Naive thymus-derived CD4-positive, alpha-beta T cell (primary cell): ENCODE results near the gene KCNAB1. TPM values are rescaled to one million over a fixed set of nuclear protein-coding genes. Genes with fewer than 3 reads are reported as not detected.

Experiments used
- ATAC-seq: fragments of 150-1000 bp; cut with Tn5 transposase; 2 replicates; pipeline ENCODE4 v1.10.0; 2021; ENCODE audit warnings: mild to moderate bottlenecking, moderate library complexity
- CTCF ChIA-PET: fragments of 350-600 bp; sonication (Branson Sonifier 250); formaldehyde crosslinking; loops from one replicate; lab custom pipeline; 2021; ENCODE audit warnings: antibody characterized with exemption; lab: Charles Lee
- POLR2A ChIA-PET: fragments of 350-600 bp; sonication (Branson Sonifier 250); formaldehyde crosslinking; loops from one replicate; lab custom pipeline; 2021; ENCODE audit warnings: antibody characterized with exemption, inconsistent platforms; lab: Charles Lee
- DNase-seq, 9 donors: peaks; one replicate each; pipeline versions ENCODE4 v3.0.0 to v3.0.0-alpha.2; 2020 to 2022; ENCODE audit warnings: mixed read lengths in 1 of 9
- H3K27ac ChIP-seq: one replicate; pipeline ENCODE4 v1.7.0; 2013; ENCODE audit warnings: mild to moderate bottlenecking, low read depth, low read length, moderate library complexity
- H3K27me3 ChIP-seq, 2 donors: one replicate each; pipeline ENCODE4 v1.7.0; 2013; ENCODE audit warnings: low read length in 2 of 2, mild to moderate bottlenecking in 2 of 2, moderate library complexity in 2 of 2; ENCODE audit not compliant: control insufficient read depth in 2 of 2, insufficient read depth in 2 of 2
- H3K36me3 ChIP-seq, 3 experiments: 1 replicate in 2 of 3; 2 replicates in 1 of 3; pipeline ENCODE4 v1.7.0; 2013; ENCODE audit warnings: low read length in 3 of 3, mild to moderate bottlenecking in 3 of 3, moderate library complexity in 1 of 3; ENCODE audit not compliant: insufficient read depth in 3 of 3, control insufficient read depth in 2 of 3
- H3K4me1 ChIP-seq, 2 donors: one replicate each; pipeline ENCODE4 v1.7.0; 2013; ENCODE audit warnings: low read length in 2 of 2, mild to moderate bottlenecking in 2 of 2, moderate library complexity in 1 of 2; ENCODE audit not compliant: control insufficient read depth in 2 of 2, insufficient read depth in 2 of 2
- H3K4me3 ChIP-seq: 2 replicates; pipeline ENCODE4 v1.7.0; 2013; ENCODE audit warnings: mild to moderate bottlenecking, low read length
- H3K9me3 ChIP-seq, 3 experiments: 1 replicate in 2 of 3; 2 replicates in 1 of 3; pipeline ENCODE4 v1.7.0; 2013; ENCODE audit warnings: low read length in 3 of 3; ENCODE audit not compliant: control insufficient read depth in 2 of 3
- H3K27ac Mint-ChIP-seq, 9 donors: one replicate each; pipeline ENCODE4 v1.8.0; 2020 to 2022; ENCODE audit warnings: mixed read lengths in 9 of 9, mild to moderate bottlenecking in 8 of 9, moderate library complexity in 5 of 9, inconsistent platforms in 2 of 9
- H3K27me3 Mint-ChIP-seq, 5 donors: one replicate each; pipeline ENCODE4 v1.8.0; 2021 to 2022; ENCODE audit warnings: mixed read lengths in 5 of 5, mild to moderate bottlenecking in 1 of 5
- H3K36me3 Mint-ChIP-seq, 5 donors: one replicate each; pipeline ENCODE4 v1.8.0; 2020 to 2022; ENCODE audit warnings: mixed read lengths in 5 of 5, mild to moderate bottlenecking in 3 of 5, inconsistent platforms in 1 of 5
- H3K4me1 Mint-ChIP-seq, 7 donors: one replicate each; pipeline ENCODE4 v1.8.0; 2020 to 2022; ENCODE audit warnings: mixed read lengths in 7 of 7, mild to moderate bottlenecking in 3 of 7, inconsistent platforms in 1 of 7
- H3K4me3 Mint-ChIP-seq, 10 donors: one replicate each; pipeline ENCODE4 v1.8.0; 2020 to 2022; ENCODE audit warnings: mild to moderate bottlenecking in 10 of 10, mixed read lengths in 10 of 10, moderate library complexity in 6 of 10, inconsistent platforms in 2 of 10
- H3K9me3 Mint-ChIP-seq, 11 donors: one replicate each; pipeline ENCODE4 v1.8.0; 2020 to 2022; ENCODE audit warnings: mixed read lengths in 11 of 11, mild to moderate bottlenecking in 4 of 11, inconsistent platforms in 1 of 11, moderate library complexity in 1 of 11
- intact Hi-C, 2 donors: fragments of 100-400 bp; cut with micrococcal nuclease; formaldehyde crosslinking; loops; one replicate each; pipeline ENCODE4 v1.15.1; 2023
- polyA plus RNA-seq, 2 donors: library from polyadenylated mRNA; unstranded; fragments of 300-500 nt; fragmentation: Illumina TruSeq; gene quantifications; one replicate each; pipeline ENCODE4 v1.2.3, GENCODE V29; 2021
- total RNA-seq, 6 experiments: library from RNA in 5 of 6; stranded (reverse) in 5 of 6; gene quantifications; 1 replicate in 5 of 6; 2 replicates in 1 of 6; pipeline ENCODE4 v1.2.3 and lab custom pipeline; 2021 to 2026

KCNAB1 gene
- total and polyA plus RNA-seq, 7 experiments from 2014 or later, result 0.09 to 0.17 TPM; not detected in 5

- no peaks in the 10 kb centered on the region for H3K27me3 ChIP-seq
- Mint-ChIP-seq H3K4me3 (no peak overlapping the region), H3K27ac (no peak overlapping the region), H3K9me3 (no peaks in the 10 kb centered on the region), H3K4me1 (no peaks in the 10 kb centered on the region), H3K27me3 (peaks cover 5 to 40% (median 21%) of the 10 kb centered on the region in 5 donors), H3K36me3 (no peaks in the 10 kb centered on the region)
- no peaks in the 10 kb centered on the region for H3K4me1 ChIP-seq
- intact Hi-C loops, result no loop called here
- no peak for ATAC-seq
- ChIA-PET CTCF (no interaction called here), POLR2A (no interaction called here)
- no peaks in the 10 kb centered on the region for H3K36me3 ChIP-seq
- DNase-seq, result no peak
- H3K4me3 ChIP-seq, result no peak overlapping the region
- H3K27ac ChIP-seq, result no peak overlapping the region
- no peaks in the 10 kb centered on the region for H3K9me3 ChIP-seq
These were observed 130.2 kb downstream of the KCNAB1 start for GRCh38 chr3:156250550-156250949.

GRCh38 chr3:156251424-156251823 is 131.0 kb downstream of the KCNAB1 start:
- peaks cover 0 to 35% (median 21%) of the 10 kb centered on the region in 5 donors for H3K27me3 Mint-ChIP-seq
- intact Hi-C loops, result no loop called here
- no peak for ATAC-seq

GRCh38 chr3:156252656-156253055 is 132.3 kb downstream of the KCNAB1 start:
- Histone ChIP-seq H3K36me3 (no peaks in the 10 kb centered on the region), H3K4me1 (no peaks in the 10 kb centered on the region), H3K27ac (no peak overlapping the region), H3K9me3 (no peaks in the 10 kb centered on the region), H3K4me3 (no peak overlapping the region), H3K27me3 (no peaks in the 10 kb centered on the region)
- intact Hi-C loops, result no loop called here
- no peak for DNase-seq
- no peaks in the 10 kb centered on the region for H3K4me1 Mint-ChIP-seq
- no peaks in the 10 kb centered on the region for H3K36me3 Mint-ChIP-seq
- H3K27ac Mint-ChIP-seq, result no peak overlapping the region
- ChIA-PET CTCF (no interaction called here), POLR2A (no interaction called here)
- H3K9me3 Mint-ChIP-seq, result no peaks in the 10 kb centered on the region
- ATAC-seq, result no peak
- peaks cover 0 to 27% (median 17%) of the 10 kb centered on the region in 5 donors for H3K27me3 Mint-ChIP-seq
- no peak overlapping the region for H3K4me3 Mint-ChIP-seq

More at GRCh38 chr3:156251424-156251823, 131.0 kb downstream of the KCNAB1 start:
- Mint-ChIP-seq H3K9me3 (no peaks in the 10 kb centered on the region), H3K27ac (no peak overlapping the region), H3K36me3 (no peaks in the 10 kb centered on the region), H3K4me3 (no peak overlapping the region), H3K4me1 (no peaks in the 10 kb centered on the region)
- no peak for DNase-seq
- no peaks in the 10 kb centered on the region for H3K36me3 ChIP-seq
- no peaks in the 10 kb centered on the region for H3K9me3 ChIP-seq
- no peaks in the 10 kb centered on the region for H3K4me1 ChIP-seq
- POLR2A ChIA-PET, result no interaction called here
- no peaks in the 10 kb centered on the region for H3K27me3 ChIP-seq
- H3K27ac ChIP-seq, result no peak overlapping the region
- no peak overlapping the region for H3K4me3 ChIP-seq
- CTCF ChIA-PET, result no interaction called here

- H3K9me3 Mint-ChIP-seq, result no peaks in the 10 kb centered on the region
- no peaks in the 10 kb centered on the region for H3K27me3 ChIP-seq
- ChIA-PET CTCF (no interaction called here), POLR2A (no interaction called here)
- no peak overlapping the region for H3K27ac Mint-ChIP-seq
- H3K36me3 ChIP-seq, result no peaks in the 10 kb centered on the region
- no peaks in the 10 kb centered on the region for H3K9me3 ChIP-seq
- H3K4me3 Mint-ChIP-seq, result no peak overlapping the region
- intact Hi-C loops, result no loop called here
- H3K36me3 Mint-ChIP-seq, result no peaks in the 10 kb centered on the region
- H3K4me1 ChIP-seq, result no peaks in the 10 kb centered on the region
- peaks cover 0 to 22% (median 16%) of the 10 kb centered on the region in 5 donors for H3K27me3 Mint-ChIP-seq
- H3K4me1 Mint-ChIP-seq, result no peaks in the 10 kb centered on the region
- H3K4me3 ChIP-seq, result no peak overlapping the region
- H3K27ac ChIP-seq, result no peak overlapping the region
- ATAC-seq (no peak), DNase-seq (no peak)
These were observed 132.8 kb downstream of the KCNAB1 start for GRCh38 chr3:156253150-156253549.

- H3K4me3 ChIP-seq, result no peak overlapping the region
- ChIA-PET POLR2A (no interaction called here), CTCF (no interaction called here)
- no peaks in the 10 kb centered on the region for H3K27me3 ChIP-seq
- no peaks in the 10 kb centered on the region for H3K9me3 Mint-ChIP-seq
- H3K4me1 ChIP-seq, result no peaks in the 10 kb centered on the region
- intact Hi-C loops, result no loop called here
- no peaks in the 10 kb centered on the region for H3K9me3 ChIP-seq
- H3K36me3 Mint-ChIP-seq, result no peaks in the 10 kb centered on the region
- H3K4me3 Mint-ChIP-seq, result no peak overlapping the region
- peaks cover 0 to 12% (median 5%) of the 10 kb centered on the region in 5 donors for H3K27me3 Mint-ChIP-seq
- no peaks in the 10 kb centered on the region for H3K4me1 Mint-ChIP-seq
- no peak overlapping the region for H3K27ac ChIP-seq
- H3K36me3 ChIP-seq, result no peaks in the 10 kb centered on the region
- no peak for DNase-seq
- ATAC-seq, result no peak
- no peak overlapping the region for H3K27ac Mint-ChIP-seq
These were observed 135.9 kb downstream of the KCNAB1 start for GRCh38 chr3:156256256-156256655.

GRCh38 chr3:156256945-156257344 is 136.6 kb downstream of the KCNAB1 start:
- Mint-ChIP-seq H3K9me3 (no peaks in the 10 kb centered on the region), H3K27me3 (peaks cover 0 to 12% (median 2%) of the 10 kb centered on the region in 5 donors), H3K4me1 (no peaks in the 10 kb centered on the region), H3K4me3 (no peak overlapping the region), H3K36me3 (no peaks in the 10 kb centered on the region), H3K27ac (no peak overlapping the region)
- no peak for DNase-seq
- POLR2A ChIA-PET, result no interaction called here
- Histone ChIP-seq H3K9me3 (no peaks in the 10 kb centered on the region), H3K4me3 (no peak overlapping the region), H3K36me3 (no peaks in the 10 kb centered on the region), H3K27me3 (no peaks in the 10 kb centered on the region), H3K4me1 (no peaks in the 10 kb centered on the region), H3K27ac (no peak overlapping the region)
- no peak for ATAC-seq
- intact Hi-C loops, result no loop called here
- CTCF ChIA-PET, result no interaction called here

- no peak overlapping the region for H3K4me3 ChIP-seq
- DNase-seq (no peak), ATAC-seq (no peak)
- Mint-ChIP-seq H3K9me3 (no peaks in the 10 kb centered on the region), H3K36me3 (no peaks in the 10 kb centered on the region), H3K4me1 (no peaks in the 10 kb centered on the region), H3K27me3 (peaks cover 0 to 16% (median 4%) of the 10 kb centered on the region in 5 donors), H3K4me3 (no peak overlapping the region), H3K27ac (no peak overlapping the region)
- CTCF ChIA-PET, result no interaction called here
- H3K27me3 ChIP-seq, result no peaks in the 10 kb centered on the region
- no peaks in the 10 kb centered on the region for H3K4me1 ChIP-seq
- intact Hi-C loops, result no loop called here
- H3K9me3 ChIP-seq, result no peaks in the 10 kb centered on the region
- POLR2A ChIA-PET, result no interaction called here
- no peaks in the 10 kb centered on the region for H3K36me3 ChIP-seq
- H3K27ac ChIP-seq, result no peak overlapping the region
These were observed 137.9 kb downstream of the KCNAB1 start for GRCh38 chr3:156258301-156258700.
